IPS-15b (cell line): ENCODE measurements around the gene DRD1.
"Not testable (repeated sequence)": the region's sequence is repeated elsewhere in the genome, so short reads cannot be mapped to it uniquely, and the experiment has no call there.

Experiments
- H3K27me3 ChIP-seq: one replicate; pipeline ENCODE4 v1.6.1; 2013; ENCODE audit warnings: low read length; ENCODE audit not compliant: control insufficient read depth, insufficient read depth
- H3K36me3 ChIP-seq: one replicate; pipeline ENCODE4 v1.6.1; 2013; ENCODE audit warnings: low read length; ENCODE audit not compliant: control insufficient read depth, insufficient read depth
- H3K4me1 ChIP-seq: one replicate; pipeline ENCODE4 v1.6.1; 2013; ENCODE audit warnings: mild to moderate bottlenecking, low read length; ENCODE audit not compliant: control insufficient read depth, insufficient read depth
- H3K4me3 ChIP-seq: one replicate; pipeline ENCODE4 v1.5.1; 2013; ENCODE audit warnings: low read depth, low read length
- H3K9ac ChIP-seq: one replicate; pipeline ENCODE4 v1.6.1; 2013; ENCODE audit warnings: low read depth, mild to moderate bottlenecking, low read length
- H3K9me3 ChIP-seq: one replicate; pipeline ENCODE4 v1.6.1; 2013; ENCODE audit warnings: mild to moderate bottlenecking, low read length; ENCODE audit not compliant: control insufficient read depth, insufficient read depth

Gene DRD1

DNA sequence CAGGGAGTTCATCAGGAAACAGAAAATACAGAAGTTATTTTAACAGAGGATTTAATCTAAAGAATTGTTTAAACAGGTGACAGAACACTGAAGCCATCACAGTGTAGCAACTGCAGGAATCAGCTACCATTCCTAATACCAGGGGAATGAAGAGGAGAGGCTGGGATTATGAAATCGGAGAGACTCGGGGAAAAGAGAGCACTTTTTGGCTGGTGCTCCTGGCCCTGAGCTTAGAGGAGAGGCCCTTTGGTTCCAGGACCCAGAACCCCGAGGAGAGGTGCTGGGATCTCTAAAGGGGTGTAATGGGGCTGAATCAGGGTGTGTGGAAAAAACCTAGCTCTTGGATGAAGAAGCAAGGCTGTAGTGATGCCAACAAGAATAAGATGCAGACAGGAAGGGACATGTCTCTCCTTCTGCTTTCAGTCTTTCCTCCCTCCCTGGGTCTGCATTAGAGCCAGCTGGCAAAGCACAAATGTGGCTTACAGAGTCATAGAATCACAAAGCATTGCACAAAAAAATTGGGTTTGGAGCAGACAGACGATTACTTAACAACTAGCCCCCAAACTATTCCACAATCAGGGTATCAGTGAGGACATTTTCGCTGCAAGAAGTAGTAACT lies 22.8 kb upstream of the DRD1 start:
- H3K4me1 ChIP-seq: no peaks in the 10 kb centered on the region
- no peaks in the 10 kb centered on the region for H3K27me3 ChIP-seq
- no peak overlapping the region for H3K9ac ChIP-seq
- H3K4me3 ChIP-seq: no peak overlapping the region
- no peaks in the 10 kb centered on the region for H3K36me3 ChIP-seq
- no peaks in the 10 kb centered on the region for H3K9me3 ChIP-seq

DNA sequence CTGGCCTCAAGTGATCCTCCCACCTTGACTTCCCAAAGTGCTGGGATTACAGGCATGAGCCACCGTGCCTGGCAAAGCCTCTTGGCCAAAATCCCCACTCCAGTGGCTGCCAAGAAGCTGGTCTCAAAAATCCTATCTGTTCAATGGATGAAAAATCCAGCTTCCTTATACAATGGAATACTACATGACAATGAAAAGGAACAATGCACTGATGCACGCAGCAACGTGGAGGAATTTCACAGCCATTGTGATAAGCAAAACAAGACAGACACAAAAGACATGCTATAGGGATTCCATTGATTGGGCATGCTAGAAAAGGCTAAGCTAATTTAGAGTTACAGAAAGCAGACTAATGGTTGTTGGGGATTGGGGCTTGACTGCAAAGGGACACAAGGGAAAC lies 21.3 kb upstream of the DRD1 start:
- Histone ChIP-seq H3K4me3 (no peak overlapping the region), H3K27me3 (no peaks in the 10 kb centered on the region), H3K4me1 (no peaks in the 10 kb centered on the region)

GRCh38 chr5:175464942-175465233 lies 20.9 kb upstream of the DRD1 start:
- no peak overlapping the region for H3K9ac ChIP-seq
- no peaks in the 10 kb centered on the region for H3K4me1 ChIP-seq
- H3K27me3 ChIP-seq: no peaks in the 10 kb centered on the region
- H3K36me3 ChIP-seq: no peaks in the 10 kb centered on the region
- H3K4me3 ChIP-seq: no peak overlapping the region
- no peaks in the 10 kb centered on the region for H3K9me3 ChIP-seq

More for the DNA sequence above, 21.3 kb upstream of the DRD1 start:
- Histone ChIP-seq H3K9ac (no peak overlapping the region), H3K36me3 (no peaks in the 10 kb centered on the region), H3K9me3 (no peaks in the 10 kb centered on the region)

- Histone ChIP-seq H3K4me1 (no peaks in the 10 kb centered on the region), H3K27me3 (no peaks in the 10 kb centered on the region), H3K4me3 (no peak overlapping the region), H3K36me3 (no peaks in the 10 kb centered on the region), H3K9ac (no peak overlapping the region), H3K9me3 (no peaks in the 10 kb centered on the region)
Observed at GRCh38 chr5:175464074-175464941, 20.3 kb upstream of the DRD1 start.

DNA sequence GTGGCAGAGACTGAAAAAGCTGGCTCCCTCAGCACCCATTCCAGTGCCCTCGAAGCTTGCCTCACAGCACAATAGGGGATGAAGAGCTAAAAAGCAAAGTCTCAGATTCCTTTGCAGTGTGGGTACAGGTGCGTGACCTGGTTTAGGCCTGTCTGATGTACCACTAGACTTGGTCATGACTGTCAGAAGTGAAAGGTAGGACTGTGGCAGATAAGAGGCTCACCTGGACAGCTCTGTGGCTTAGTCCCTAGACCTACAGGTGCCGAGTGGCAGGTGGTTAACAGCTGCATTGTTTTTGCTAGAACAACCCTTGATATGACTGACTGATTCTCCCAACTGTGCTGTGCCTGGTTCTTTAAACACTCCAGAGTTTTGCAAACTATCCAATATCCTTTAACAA lies 19.7 kb upstream of the DRD1 start:
- Histone ChIP-seq H3K9ac (no peak overlapping the region), H3K36me3 (no peaks in the 10 kb centered on the region), H3K4me1 (no peaks in the 10 kb centered on the region), H3K4me3 (no peak overlapping the region), H3K9me3 (no peaks in the 10 kb centered on the region), H3K27me3 (no peaks in the 10 kb centered on the region)

DNA sequence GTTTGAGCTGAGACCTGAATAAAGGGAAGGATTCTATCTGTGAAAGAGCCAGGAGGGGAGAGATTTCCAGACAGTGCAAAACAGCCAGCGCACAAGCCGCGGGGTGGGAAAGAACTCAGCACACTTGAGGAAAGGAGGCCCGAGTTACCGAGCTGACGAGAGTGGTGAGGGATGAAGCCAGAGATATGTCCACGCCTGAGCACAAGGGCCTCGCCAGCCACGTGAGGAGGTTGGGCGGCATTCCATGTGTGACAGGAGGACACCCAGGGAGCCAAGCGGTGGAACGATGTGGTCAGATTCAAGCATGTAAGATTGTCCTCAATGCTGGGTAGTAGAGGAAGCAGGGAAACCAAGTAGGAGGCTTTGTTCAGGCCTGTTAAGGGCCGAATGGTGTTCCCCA lies 17.4 kb upstream of the DRD1 start:
- Histone ChIP-seq H3K36me3 (no peaks in the 10 kb centered on the region), H3K4me1 (no peaks in the 10 kb centered on the region), H3K9ac (no peak overlapping the region), H3K27me3 (no peaks in the 10 kb centered on the region), H3K4me3 (no peak overlapping the region), H3K9me3 (no peaks in the 10 kb centered on the region)

GRCh38 chr5:175460552-175460951 lies 16.6 kb upstream of the DRD1 start:
- Histone ChIP-seq H3K27me3 (no peaks in the 10 kb centered on the region), H3K36me3 (no peaks in the 10 kb centered on the region), H3K9me3 (no peaks in the 10 kb centered on the region), H3K4me1 (no peaks in the 10 kb centered on the region), H3K4me3 (no peak overlapping the region), H3K9ac (no peak overlapping the region)

- no peaks in the 10 kb centered on the region for H3K36me3 ChIP-seq
- H3K9me3 ChIP-seq: no peaks in the 10 kb centered on the region
- H3K9ac ChIP-seq: no peak overlapping the region
- no peaks in the 10 kb centered on the region for H3K4me1 ChIP-seq
- no peak overlapping the region for H3K4me3 ChIP-seq
- no peaks in the 10 kb centered on the region for H3K27me3 ChIP-seq
Observed at GRCh38 chr5:175460126-175460525, 16.1 kb upstream of the DRD1 start.

GRCh38 chr5:175457466-175457865 lies 13.5 kb upstream of the DRD1 start:
- H3K4me1 ChIP-seq: no peaks in the 10 kb centered on the region
- no peaks in the 10 kb centered on the region for H3K36me3 ChIP-seq
- no peak overlapping the region for H3K9ac ChIP-seq
- no peak overlapping the region for H3K4me3 ChIP-seq
- no peaks in the 10 kb centered on the region for H3K9me3 ChIP-seq
- peaks cover 9% of the 10 kb centered on the region for H3K27me3 ChIP-seq

DNA sequence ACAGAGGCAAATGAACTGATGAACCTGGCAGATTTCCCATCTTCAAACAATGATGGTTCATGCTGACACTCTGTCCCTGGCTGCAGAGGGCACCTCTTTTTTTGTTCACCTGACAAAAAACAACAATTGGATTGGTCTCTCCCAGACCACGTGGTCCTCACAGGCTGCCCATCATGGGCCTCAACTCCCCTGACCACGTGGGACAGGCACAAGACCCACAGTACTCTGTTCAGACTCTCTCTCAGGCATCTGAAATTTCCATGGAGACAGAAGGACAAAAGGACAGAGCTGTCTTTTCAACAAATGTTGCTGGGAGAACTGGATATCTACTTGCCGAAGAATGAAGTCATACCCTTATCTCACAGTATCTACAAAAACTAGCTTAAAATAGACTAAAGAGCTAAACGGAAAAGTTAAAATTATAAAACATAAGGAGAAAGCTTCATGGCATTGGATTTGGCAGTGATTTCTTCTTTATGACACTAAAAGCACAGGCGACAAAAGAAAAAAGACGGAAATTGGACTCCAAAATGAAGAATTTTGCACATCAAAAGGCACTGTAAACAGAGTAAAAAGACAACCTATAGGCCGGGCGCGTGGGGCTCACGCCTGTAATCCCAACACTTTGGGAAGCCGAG lies 12.2 kb upstream of the DRD1 start:
- Histone ChIP-seq H3K27me3 (peaks cover 9% of the 10 kb centered on the region), H3K9me3 (no peaks in the 10 kb centered on the region), H3K4me3 (no peak overlapping the region), H3K9ac (no peak overlapping the region), H3K36me3 (no peaks in the 10 kb centered on the region), H3K4me1 (no peaks in the 10 kb centered on the region)

DNA sequence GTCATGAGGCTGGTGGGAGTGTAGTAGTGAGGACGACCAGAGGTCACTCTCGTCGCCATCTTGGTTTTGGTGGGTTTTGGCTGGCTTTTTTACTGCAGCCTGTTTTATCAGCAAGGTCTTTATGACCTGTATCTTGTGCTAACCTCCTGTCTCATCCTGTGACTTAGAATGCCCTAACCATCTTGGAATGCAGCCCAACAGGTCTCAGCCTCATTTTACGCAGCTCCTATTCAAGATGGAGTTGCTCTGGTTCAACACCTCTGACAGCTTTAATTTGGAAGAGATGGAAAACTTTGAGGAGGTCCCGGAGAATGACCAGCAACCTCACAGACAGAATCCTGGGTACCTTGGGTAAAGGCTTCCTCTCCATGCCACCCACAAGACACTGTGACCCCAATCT lies 10.4 kb upstream of the DRD1 start:
- not testable (repeated sequence) for H3K9me3 ChIP-seq, H3K4me1 ChIP-seq, H3K9ac ChIP-seq, H3K36me3 ChIP-seq, H3K4me3 ChIP-seq
- H3K27me3 ChIP-seq: peaks cover 12% of the 10 kb centered on the region

DNA sequence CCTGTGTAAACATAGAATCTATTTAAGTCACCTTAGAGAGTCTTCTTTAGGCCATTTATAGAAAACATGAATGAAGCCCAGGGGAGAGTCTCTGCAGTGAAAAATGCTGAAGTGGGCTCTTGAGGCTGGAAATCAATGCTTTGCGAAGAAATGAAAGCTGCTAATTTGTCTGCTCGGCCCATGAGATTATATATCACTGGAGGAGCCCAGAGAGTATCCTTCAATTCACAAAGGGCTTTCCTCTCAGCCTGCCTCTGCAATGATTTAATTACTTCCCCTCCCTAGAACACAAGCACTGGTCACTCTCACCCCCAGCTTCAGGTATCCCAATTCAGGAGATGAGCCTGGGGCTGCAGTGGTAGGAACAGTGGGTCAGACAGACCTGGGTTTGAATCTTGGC lies 8.2 kb upstream of the DRD1 start:
- Histone ChIP-seq H3K4me1 (peaks cover 6% of the 10 kb centered on the region), H3K36me3 (no peaks in the 10 kb centered on the region), H3K9ac (no peak overlapping the region), H3K27me3 (peaks cover 24% of the 10 kb centered on the region), H3K9me3 (no peaks in the 10 kb centered on the region), H3K4me3 (no peak overlapping the region)
